GM12878 (cell line): Measurements from ENCODE around the gene CRBN. TPM values are rescaled to one million over a fixed set of nuclear protein-coding genes. Genes with fewer than 3 reads are reported as not detected.

Experiments used
- ATAC-seq: fragments of 200-7000 bp; cut with Tn5 transposase; 3 replicates; pipeline ENCODE4 v1.9.1; 2020; ENCODE audit warnings: mild to moderate bottlenecking, moderate library complexity
- BruUV-seq: library from RNA; stranded (reverse); fragments of 400-500 nt; replicated peaks from 2 replicates; lab custom pipeline; 2021; lab: Mats Ljungman, UMichigan
- CTCF ChIA-PET: fragments of 300-600 bp; sonication (Branson Sonifier 250); formaldehyde crosslinking; extraction: SDS; loops from one replicate; lab custom pipeline; 2021; ENCODE audit warnings: inconsistent platforms; lab: Yijun Ruan, JAX
- POLR2A ChIA-PET: fragments of 350-600 bp; formaldehyde crosslinking; extraction: SDS; loops from one replicate; lab custom pipeline; 2021; ENCODE audit warnings: inconsistent platforms; lab: Charles Lee
- RAD21 ChIA-PET: fragments of 300-600 bp; sonication (Branson Sonifier 250); formaldehyde crosslinking; loops from one replicate; lab custom pipeline; 2023; ENCODE audit warnings: antibody characterized with exemption; ENCODE audit not compliant: unreplicated experiment; lab: Charles Lee
- SMC1A ChIA-PET: fragments of 300-600 bp; sonication (Branson Sonifier 250); formaldehyde crosslinking; loops from one replicate; lab custom pipeline; 2023; ENCODE audit not compliant: unreplicated experiment, uncharacterized antibody; lab: Charles Lee
- DNase-seq: peaks from one replicate; pipeline ENCODE4 v3.0.0-alpha.2; 2011; ENCODE audit warnings: low read depth, low spot score
- FAIRE-seq: peaks from 3 replicates; lab custom pipeline; 2011; peaks lifted over from hg19 to GRCh38; lab: Jason Lieb, UNC
- H2AFZ ChIP-seq: 2 replicates; pipeline ENCODE4 v1.6.0; 2011; ENCODE audit warnings: low read depth, low read length, control low read depth; ENCODE audit not compliant: control insufficient read depth
- H3K27ac ChIP-seq: 2 replicates; pipeline ENCODE4 v1.5.1; 2011; ENCODE audit warnings: control low read depth; ENCODE audit not compliant: control insufficient read depth, insufficient read depth
- H3K27me3 ChIP-seq, 2 experiments: replicated peaks in 1 of 2; 2 replicates each; pipeline versions ENCODE4 v1.6.0 to v1.6.1; 2011; ENCODE audit warnings: low read length in 1 of 2; ENCODE audit not compliant: control insufficient read depth in 2 of 2, insufficient read depth in 2 of 2
- H3K36me3 ChIP-seq, 2 experiments: 2 replicates each; pipeline ENCODE4 v1.5.1; 2011; ENCODE audit warnings: low read length in 1 of 2; ENCODE audit not compliant: control insufficient read depth in 2 of 2, insufficient read depth in 2 of 2
- H3K4me1 ChIP-seq: 2 replicates; pipeline ENCODE4 v1.6.1; 2011; ENCODE audit warnings: mild to moderate bottlenecking, low read length, moderate library complexity, mixed read lengths; ENCODE audit not compliant: control insufficient read depth, insufficient read depth
- H3K4me2 ChIP-seq: 2 replicates; pipeline ENCODE4 v1.6.0; 2011; ENCODE audit warnings: control low read depth; ENCODE audit not compliant: control insufficient read depth, insufficient read depth
- H3K4me3 ChIP-seq: fragments of 200-600 bp; sonication (generic); 2 replicates; pipeline ENCODE4 v1.5.1; 2016
- H3K79me2 ChIP-seq: 2 replicates; pipeline ENCODE4 v1.6.0; 2011; ENCODE audit warnings: low read length; ENCODE audit not compliant: control insufficient read depth, insufficient read depth
- H3K9ac ChIP-seq: 2 replicates; pipeline ENCODE4 v1.8.0; 2011; ENCODE audit warnings: low read length, control low read depth, mixed read lengths; ENCODE audit not compliant: control insufficient read depth, insufficient read depth
- H3K9me3 ChIP-seq: replicated peaks from 3 replicates; pipeline ENCODE4 v1.5.1; 2011; ENCODE audit warnings: mild to moderate bottlenecking, low read length; ENCODE audit not compliant: control insufficient read depth, insufficient read depth
- H4K20me1 ChIP-seq: 2 replicates; pipeline ENCODE4 v1.6.0; 2011; ENCODE audit not compliant: control insufficient read depth, insufficient read depth
- BRCA1 ChIP-seq: IDR thresholded peaks from 2 replicates; pipeline ENCODE4 v1.6.1; 2011; ENCODE audit warnings: low read depth, low read length, improper control_type of control experiment
- EGR1 ChIP-seq, 2 experiments: IDR thresholded peaks; 1 replicate in 1 of 2; 2 replicates in 1 of 2; pipeline ENCODE4 v1.6.1; 2011 to 2012; ENCODE audit warnings: low read depth in 2 of 2, low read length in 2 of 2, borderline replicate concordance in 1 of 2, mild to moderate bottlenecking in 1 of 2, moderate library complexity in 1 of 2
- FOXM1 ChIP-seq: IDR thresholded peaks from 2 replicates; pipeline ENCODE4 v1.6.1; 2012; ENCODE audit warnings: low read depth, mild to moderate bottlenecking, inconsistent platforms, low read length, moderate library complexity
- JUNB ChIP-seq: IDR thresholded peaks from 2 replicates; pipeline ENCODE4 v1.6.1; 2016; ENCODE audit warnings: antibody characterized with exemption, mild to moderate bottlenecking
- MEF2A ChIP-seq: IDR thresholded peaks from 2 replicates; pipeline ENCODE4 v1.6.1; 2011; ENCODE audit warnings: low read depth, mild to moderate bottlenecking, low read length, moderate library complexity; ENCODE audit not compliant: insufficient read depth
- NFIC ChIP-seq: IDR thresholded peaks from 2 replicates; pipeline ENCODE4 v1.6.1; 2012; ENCODE audit warnings: low read depth, mild to moderate bottlenecking, inconsistent platforms, low read length, moderate library complexity
- NFXL1 ChIP-seq: fragments of 450-650 bp; IDR thresholded peaks from 2 replicates; pipeline ENCODE4 v1.6.1; 2017; ENCODE audit warnings: antibody characterized with exemption, mild to moderate bottlenecking, borderline replicate concordance
- PKNOX1 ChIP-seq: fragments of 450-650 bp; IDR thresholded peaks from 2 replicates; pipeline ENCODE4 v1.6.1; 2016; ENCODE audit warnings: mild to moderate bottlenecking
- PML ChIP-seq: IDR thresholded peaks from 2 replicates; pipeline ENCODE4 v1.6.1; 2012; ENCODE audit warnings: low read length, inconsistent platforms
- POLR2AphosphoS5 ChIP-seq: IDR thresholded peaks from 2 replicates; pipeline ENCODE4 v1.6.1; 2011; ENCODE audit warnings: mild to moderate bottlenecking, low read length, inconsistent platforms
- RUNX3 ChIP-seq: IDR thresholded peaks from 2 replicates; pipeline ENCODE4 v1.6.1; 2012; ENCODE audit warnings: low read length, inconsistent platforms
- SMC3 ChIP-seq: IDR thresholded peaks from 2 replicates; pipeline ENCODE4 v1.6.1; 2011; ENCODE audit warnings: low read length, improper control_type of control experiment, borderline replicate concordance
- SPI1 ChIP-seq: IDR thresholded peaks from 2 replicates; pipeline ENCODE4 v1.6.1; 2011; ENCODE audit warnings: low read depth, mild to moderate bottlenecking, low read length, moderate library complexity, borderline replicate concordance; ENCODE audit not compliant: insufficient read depth
- SREBF1 ChIP-seq: IDR thresholded peaks from 2 replicates; pipeline ENCODE4 v1.6.1; 2012; ENCODE audit warnings: mild to moderate bottlenecking, low read length
- TCF7 ChIP-seq: IDR thresholded peaks from 2 replicates; pipeline ENCODE4 v1.6.1; 2014; ENCODE audit warnings: antibody characterized with exemption, borderline replicate concordance
- USF2 ChIP-seq: IDR thresholded peaks from 2 replicates; pipeline ENCODE4 v1.6.1; 2011; ENCODE audit warnings: low read depth, low read length, improper control_type of control experiment, borderline replicate concordance
- ZZZ3 ChIP-seq: IDR thresholded peaks from 2 replicates; pipeline ENCODE4 v1.6.1; 2011; ENCODE audit warnings: low read depth; ENCODE audit not compliant: control insufficient read depth, insufficient read length
- WGBS: methylation state at CpG from one replicate; pipeline ENCODE4 v1.1.6; 2016; ENCODE audit warnings: low lambda C conversion rate; ENCODE audit not compliant: insufficient replicate concordance, insufficient coverage; ENCODE audit errors: missing lambda C conversion rate; 5-methylcytosine and 5-hydroxymethylcytosine counted together
- in situ Hi-C: fragments of 300-500 bp; cut with MboI; formaldehyde crosslinking; loops from 9 replicates; pipeline ENCODE4 v1.14.3; 2018; ENCODE audit warnings: mixed read lengths
- intact Hi-C: fragments of 100-400 bp; cut with micrococcal nuclease; formaldehyde crosslinking; loops from one replicate; pipeline ENCODE4 v1.14.2; 2022; ENCODE audit not compliant: unreplicated experiment
- polyA plus RNA-seq, 11 experiments: library from polyadenylated mRNA; depleted of rRNA in 4 of 11; unstranded in 6 of 11; stranded (reverse) in 5 of 11; fragments of >200 nt; fragmentation: Nextera tagmentation in 4 of 11; fragmentation: Illumina TruSeq in 1 of 11; extraction: Ambion mirVana in 4 of 11; extraction: Trizol in 1 of 11; gene quantifications; 1 replicate in 1 of 11; 2 replicates in 10 of 11; pipeline versions ENCODE4 v1.2.1 to v1.2.3, GENCODE V29; 2011 to 2016; ENCODE audit warnings: inconsistent platforms in 2 of 11, missing spikeins in 2 of 11, low read depth in 1 of 11
- total RNA-seq, 4 experiments: library from RNA; depleted of rRNA in 3 of 4; stranded (reverse); fragments of >200 nt in 3 of 4; fragmentation: Illumina TruSeq in 1 of 4; extraction: Trizol in 1 of 4; gene quantifications; 2 replicates each; pipeline versions ENCODE4 v1.2.1 to v1.2.3, GENCODE V29; 2013 to 2021
- TF ChIP-seq, protein P1 (sequence below): IDR thresholded peaks from 2 replicates; pipeline ENCODE4 v1.6.1; 2012; ENCODE audit warnings: low read length, inconsistent platforms

CRBN gene
- total and polyA plus RNA-seq, 10 of the 15 experiments (the other 5 are each of a cell fraction or from before 2014, with no cell fraction given) = 21.7 to 115 (median 35.8) TPM

GRCh38 chr3:3101660-3102458 is 77.6 kb downstream of the CRBN start:
- intact Hi-C loops (no loop called here), in situ Hi-C loops (no loop called here)
- H2AFZ ChIP-seq = peak overlapping the region; percentile 52
- ChIA-PET SMC1A (interaction anchor here (0.6 to 1.0 kb wide), 3 partner anchors 12 to 20 kb away, joined by 3 to 5 read pairs (median 3); no protein-coding TSS in a partner anchor), RAD21 (no interaction called here), POLR2A (interaction anchor here (0.7 kb wide), 1 partner anchor 82 kb away, joined by 3 read pairs; no protein-coding TSS in a partner anchor), CTCF (interaction anchor here (0.7 kb wide), 1 partner anchor 1275 kb away, joined by 4 read pairs; no protein-coding TSS in a partner anchor)
- no peaks in the 10 kb centered on the region for H4K20me1 ChIP-seq
- no peaks in the 10 kb centered on the region for H3K27me3 ChIP-seq
- H3K79me2 ChIP-seq = no peaks in the 10 kb centered on the region
- peak overlapping the region; percentile 41 for H3K27ac ChIP-seq
- WGBS = 14% methylated on average over 6 of the region's 6 CpGs
- no peak overlapping the region; the same call in 1 of the 2 replicates for H3K4me3 ChIP-seq
- peaks cover 25% of the 10 kb centered on the region for H3K4me1 ChIP-seq
- ATAC-seq (peak; percentile 70), DNase-seq (no peak), FAIRE-seq (peak; percentile 70)
- H3K4me2 ChIP-seq = peak overlapping the region; percentile 57
- no peak overlapping the region for H3K9ac ChIP-seq
- H3K36me3 ChIP-seq = no peaks in the 10 kb centered on the region
- H3K9me3 ChIP-seq = no peaks in the 10 kb centered on the region
- TF ChIP-seq USF2 (no peak), NFXL1 (no peak), PKNOX1 (no peak), SREBF1 (no peak), SMC3 (no peak), MEF2A (peak; percentile 89), ZZZ3 (no peak), JUNB (peak; percentile 74), BRCA1 (no peak), SPI1 (peak; percentile 36; the same call in 1 of the 2 replicates), RUNX3 (peak; percentile 82), EGR1 (IDR thresholded peaks at IDR 0.05; ENCODE audit: borderline replicate concordance in 1 of 2, low read depth in 2 of 2, low read length in 2 of 2) (no peak), FOXM1 (peak; percentile 62), POLR2AphosphoS5 (no peak), PML (peak; percentile 40; the same call in 1 of the 2 replicates), NFIC (peak; percentile 87), TCF7 (peak; percentile 85)
- TF ChIP-seq, protein P1, sequence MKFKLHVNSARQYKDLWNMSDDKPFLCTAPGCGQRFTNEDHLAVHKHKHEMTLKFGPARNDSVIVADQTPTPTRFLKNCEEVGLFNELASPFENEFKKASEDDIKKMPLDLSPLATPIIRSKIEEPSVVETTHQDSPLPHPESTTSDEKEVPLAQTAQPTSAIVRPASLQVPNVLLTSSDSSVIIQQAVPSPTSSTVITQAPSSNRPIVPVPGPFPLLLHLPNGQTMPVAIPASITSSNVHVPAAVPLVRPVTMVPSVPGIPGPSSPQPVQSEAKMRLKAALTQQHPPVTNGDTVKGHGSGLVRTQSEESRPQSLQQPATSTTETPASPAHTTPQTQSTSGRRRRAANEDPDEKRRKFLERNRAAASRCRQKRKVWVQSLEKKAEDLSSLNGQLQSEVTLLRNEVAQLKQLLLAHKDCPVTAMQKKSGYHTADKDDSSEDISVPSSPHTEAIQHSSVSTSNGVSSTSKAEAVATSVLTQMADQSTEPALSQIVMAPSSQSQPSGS = peak; percentile 73
- no TSS peak for BruUV-seq
